Esophagus squamous epithelium (tissue), 4 donors: ENCODE data around the gene BIN1.

ENCODE experiments used
- CTCF ChIP-seq, 6 experiments: fragments of 450-650 bp in 4 of 6; fragments of 200-600 bp in 2 of 6; sonication (generic) in 2 of 6; IDR thresholded peaks; one replicate each; pipeline ENCODE4 v1.5.1; 2016 to 2019; ENCODE audit warnings: antibody characterized with exemption in 6 of 6, mild to moderate bottlenecking in 4 of 6, moderate library complexity in 4 of 6
- POLR2A ChIP-seq, 4 donors: fragments of 450-650 bp; IDR thresholded peaks; one replicate each; pipeline ENCODE4 v1.6.1; 2017; ENCODE audit warnings: antibody characterized with exemption in 4 of 4, mild to moderate bottlenecking in 4 of 4, moderate library complexity in 3 of 4

GRCh38 chr2:127086990-127087790, 19.8 kb downstream of the BIN1 start:
- no peak for TF ChIP-seq CTCF (IDR thresholded peaks at IDR 0.05)
- no peak for TF ChIP-seq POLR2A (IDR thresholded peaks at IDR 0.05)
